Heart right ventricle (tissue), 16 donors: ENCODE measurements around the gene DTL. TPM values are rescaled to one million over a fixed set of nuclear protein-coding genes. Genes with fewer than 3 reads are reported as not detected.

Source experiments
- ATAC-seq, 8 donors: fragments of 200-7000 bp; cut with Tn5 transposase; one replicate each; pipeline ENCODE4 v1.9.1; 2020; ENCODE audit warnings: mild to moderate bottlenecking in 8 of 8, moderate library complexity in 8 of 8, moderate number of reproducible peaks in 1 of 8
- DNase-seq, 2 donors: peaks; one replicate each; pipeline ENCODE4 v3.0.0-alpha.2; 2020
- H3K27ac ChIP-seq, 10 donors: fragments of 200-600 bp; sonication (generic) in 2 of 10; one replicate each; pipeline versions ENCODE4 v1.5.0 to v1.8.0; 2020 to 2022; ENCODE audit warnings: mild to moderate bottlenecking in 3 of 10
- H3K27me3 ChIP-seq, 7 donors: fragments of 200-600 bp; one replicate each; pipeline ENCODE4 v1.8.0; 2021 to 2022; ENCODE audit warnings: mild to moderate bottlenecking in 2 of 7
- H3K36me3 ChIP-seq, 9 donors: fragments of 200-600 bp; sonication (generic) in 1 of 9; one replicate each; pipeline versions ENCODE4 v1.5.0 to v1.8.0; 2020 to 2022; ENCODE audit warnings: mild to moderate bottlenecking in 2 of 9
- H3K4me1 ChIP-seq, 9 donors: fragments of 200-600 bp; sonication (generic) in 1 of 9; one replicate each; pipeline versions ENCODE4 v1.5.0 to v1.8.0; 2020 to 2022; ENCODE audit warnings: mild to moderate bottlenecking in 4 of 9
- H3K4me3 ChIP-seq, 10 donors: fragments of 200-600 bp; sonication (generic) in 2 of 10; one replicate each; pipeline versions ENCODE4 v1.5.0 to v1.8.0; 2020 to 2022; ENCODE audit warnings: mild to moderate bottlenecking in 7 of 10, moderate library complexity in 2 of 10
- H3K9me3 ChIP-seq, 11 donors: fragments of 200-600 bp in 10 of 11; sonication (generic) in 2 of 11; one replicate each; pipeline versions ENCODE4 v1.5.0 to v1.8.0; 2013 to 2022; ENCODE audit warnings: mild to moderate bottlenecking in 2 of 11, control low read depth in 1 of 11, moderate library complexity in 1 of 11
- WGBS, 2 donors: extraction: QIAGEN DNeasy Blood & Tissue Kit; methylation state at CpG; one replicate each; pipeline ENCODE4 v1.1.7; 2013; ENCODE audit warnings: inconsistent platforms in 1 of 2; 5-methylcytosine and 5-hydroxymethylcytosine counted together
- intact Hi-C, 10 donors: fragments of 100-400 bp; cut with DNase I; formaldehyde crosslinking; loops; one replicate each; pipeline versions ENCODE4 v1.11.1 to v1.14.2; 2022
- polyA plus RNA-seq, 2 donors: library from polyadenylated mRNA; stranded (reverse); fragments of 200-250 nt; gene quantifications; one replicate each; pipeline ENCODE4 v1.2.3, GENCODE V29; 2013
- total RNA-seq, 10 donors: library from RNA; stranded (reverse); fragmentation: NEBNext Ultra II Directional in 3 of 10; extraction: Animal tissue kit (Norgen Biotek cat#: 25700) in 3 of 10; gene quantifications; one replicate each; pipeline versions ENCODE4 v1.2.1 to v1.2.4, GENCODE V29; 2021 to 2023
- TF ChIP-seq, protein P1 (sequence below), 9 donors: fragments of 200-600 bp; sonication (generic) in 2 of 9; IDR thresholded peaks; one replicate each; pipeline versions ENCODE4 v1.5.0 to v1.8.0; 2021 to 2022; ENCODE audit warnings: antibody characterized with exemption in 9 of 9, mild to moderate bottlenecking in 5 of 9, moderate library complexity in 1 of 9
- donor health status: Arrhythmogenic right ventricular cardiomyopathy.
- donor health status: ischemic (EF 13 %, LVEDD 7.1; RV severe dilation, severe dysfunction).
- donor health status: healthy with polysubstance abuse.
- donor health status: DM: no; HTN: yes; CAD: no.
- donor health status: DM: no; HTN: no; CAD: no.
- donor health status: ischemic (EF 25% LVEDD 6.9; RV normal size, moderate dysfunction).
- donor health status: ischemic (EF 25% LVEDD 5.7; RV mildly dilated, moderate dysfunction).
- donor health status: healthy.
- donor health status: DM: yes; HTN: yes; CAD: no.
- donor health status: Ischemic cardiomyopathy.
- donor health status: ischemic (EF 35%, LVEDD 5.7; RV mildly dilated, moderate dysfunction).
- donor health status: nonischemic (EF 11% LVEDD 7.7; RV severe dilation, severe dysfunction).
- donor health status: DM: yes; HTN: yes; CAD: no.
- donor health status: PGD.
- donor health status: ischemic (EF 29% LVEDD 5.4; RV normal size, mild dysfunction).
- donor health status: nonischemic (EF 23%, LVEDD 6.1; RV moderate dilation, normal function).

DTL gene
- total and polyA plus RNA-seq, 12 donors = 0.07 to 3.0 (median 0.58) TPM

DNA sequence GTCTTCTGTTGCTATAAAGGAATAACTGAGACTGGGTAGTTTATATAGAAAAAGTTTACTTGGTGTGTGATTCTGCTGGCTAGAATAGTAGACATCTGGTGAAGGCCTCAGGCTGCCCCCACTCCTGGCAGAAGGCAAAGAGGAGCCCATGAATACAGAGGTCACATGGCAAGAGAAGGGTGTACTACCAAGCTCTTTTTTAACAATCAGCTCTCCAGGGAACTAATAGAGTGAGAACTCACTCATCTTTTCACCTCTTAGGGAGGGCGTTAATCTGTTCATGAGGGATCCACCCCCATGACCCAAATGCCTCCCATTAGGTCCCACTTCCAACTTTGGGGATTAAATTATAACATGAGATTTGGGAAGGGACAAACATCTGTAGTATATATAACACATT is 9.3 kb downstream of the DTL start:
- Histone ChIP-seq H3K4me1 (no peaks in the 10 kb centered on the region), H3K4me3 (no peak overlapping the region), H3K27ac (no peak overlapping the region), H3K36me3 (peaks cover 0 to 32% (median 0%) of the 10 kb centered on the region in 9 donors), H3K9me3 (no peaks in the 10 kb centered on the region), H3K27me3 (no peaks in the 10 kb centered on the region)
- intact Hi-C loops = no loop called here
- ATAC-seq (no peak), DNase-seq (no peak)
- WGBS, 2 donors = 84 to 100% methylated on average over 1 of the region's 1 CpG
- TF ChIP-seq, protein P1, sequence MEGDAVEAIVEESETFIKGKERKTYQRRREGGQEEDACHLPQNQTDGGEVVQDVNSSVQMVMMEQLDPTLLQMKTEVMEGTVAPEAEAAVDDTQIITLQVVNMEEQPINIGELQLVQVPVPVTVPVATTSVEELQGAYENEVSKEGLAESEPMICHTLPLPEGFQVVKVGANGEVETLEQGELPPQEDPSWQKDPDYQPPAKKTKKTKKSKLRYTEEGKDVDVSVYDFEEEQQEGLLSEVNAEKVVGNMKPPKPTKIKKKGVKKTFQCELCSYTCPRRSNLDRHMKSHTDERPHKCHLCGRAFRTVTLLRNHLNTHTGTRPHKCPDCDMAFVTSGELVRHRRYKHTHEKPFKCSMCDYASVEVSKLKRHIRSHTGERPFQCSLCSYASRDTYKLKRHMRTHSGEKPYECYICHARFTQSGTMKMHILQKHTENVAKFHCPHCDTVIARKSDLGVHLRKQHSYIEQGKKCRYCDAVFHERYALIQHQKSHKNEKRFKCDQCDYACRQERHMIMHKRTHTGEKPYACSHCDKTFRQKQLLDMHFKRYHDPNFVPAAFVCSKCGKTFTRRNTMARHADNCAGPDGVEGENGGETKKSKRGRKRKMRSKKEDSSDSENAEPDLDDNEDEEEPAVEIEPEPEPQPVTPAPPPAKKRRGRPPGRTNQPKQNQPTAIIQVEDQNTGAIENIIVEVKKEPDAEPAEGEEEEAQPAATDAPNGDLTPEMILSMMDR (IDR thresholded peaks at IDR 0.05) = no peak

- 96 to 99% methylated on average over 2 of the region's 2 CpGs for WGBS, 2 donors
- H3K36me3 ChIP-seq = peaks cover 0 to 32% (median 0%) of the 10 kb centered on the region in 9 donors
- no peaks in the 10 kb centered on the region for H3K9me3 ChIP-seq
- ATAC-seq (no peak), DNase-seq (no peak)
- H3K27ac ChIP-seq = no peak overlapping the region
- TF ChIP-seq, protein P1 (IDR thresholded peaks at IDR 0.05) = no peak
- no peaks in the 10 kb centered on the region for H3K4me1 ChIP-seq
- intact Hi-C loops = no loop called here
- no peaks in the 10 kb centered on the region for H3K27me3 ChIP-seq
- no peak overlapping the region for H3K4me3 ChIP-seq
Measured at GRCh38 chr1:212045981-212046380, 10.4 kb downstream of the DTL start.

GRCh38 chr1:212053993-212054392 is 18.4 kb downstream of the DTL start:
- H3K27me3 ChIP-seq = no peaks in the 10 kb centered on the region
- DNase-seq = no peak
- no peak for ATAC-seq
- H3K36me3 ChIP-seq = peaks cover 0 to 18% (median 0%) of the 10 kb centered on the region in 9 donors
- no peak overlapping the region for H3K4me3 ChIP-seq
- H3K4me1 ChIP-seq = no peaks in the 10 kb centered on the region
- H3K9me3 ChIP-seq = peaks cover 0 to 24% (median 5%) of the 10 kb centered on the region in 11 donors
- TF ChIP-seq, protein P1 (IDR thresholded peaks at IDR 0.05) = no peak
- intact Hi-C loops = no loop called here
- 88 to 96% methylated on average over 1 of the region's 1 CpG for WGBS, 2 donors
- H3K27ac ChIP-seq = no peak overlapping the region

DNA sequence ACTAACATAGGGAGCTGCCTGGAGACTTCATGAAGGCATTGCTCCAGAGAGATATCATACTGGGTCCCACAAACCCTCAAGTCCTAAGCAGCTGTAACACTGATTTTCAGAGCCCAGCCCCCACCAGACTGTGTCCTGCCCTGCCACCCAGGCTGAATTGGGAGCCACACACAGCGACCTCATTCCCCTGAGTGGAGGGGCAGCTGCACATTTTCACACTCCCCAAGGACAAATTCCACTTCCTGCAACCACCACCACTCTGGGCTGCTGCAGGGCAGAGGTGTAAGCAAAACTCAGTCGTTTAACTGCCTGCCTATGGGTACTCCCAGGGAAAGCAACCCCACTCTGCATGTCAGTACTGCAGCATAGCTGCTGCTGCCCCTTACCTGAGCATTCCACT is 19.8 kb downstream of the DTL start:
- TF ChIP-seq, protein P1 (IDR thresholded peaks at IDR 0.05) = no peak
- no peaks in the 10 kb centered on the region for H3K4me1 ChIP-seq
- ATAC-seq (no peak), DNase-seq (no peak)
- intact Hi-C loops = no loop called here
- H3K36me3 ChIP-seq = peaks cover 0 to 14% (median 0%) of the 10 kb centered on the region in 9 donors
- no peaks in the 10 kb centered on the region for H3K27me3 ChIP-seq
- peaks cover 0 to 24% (median 5%) of the 10 kb centered on the region in 11 donors for H3K9me3 ChIP-seq
- H3K27ac ChIP-seq = no peak overlapping the region
- WGBS, 2 donors = 94 to 100% methylated on average over 2 of the region's 2 CpGs
- H3K4me3 ChIP-seq = no peak overlapping the region
